Measurements from ENCODE around the gene RSBN1L.
"Not testable (repeated sequence)": the region's sequence is repeated elsewhere in the genome, so short reads cannot be mapped to it uniquely, and the experiment has no call there.

Gene RSBN1L

GRCh38 chr7:77778535-77778934 lies 82.3 kb downstream of the RSBN1L start:
- no peak for DNase-seq

- no peak for DNase-seq
Measured at GRCh38 chr7:77782383-77782782, 86.1 kb downstream of the RSBN1L start.

GRCh38 chr7:77783111-77783510 lies 86.9 kb downstream of the RSBN1L start:
- DNase-seq, result no peak

GRCh38 chr7:77783545-77783944 lies 87.3 kb downstream of the RSBN1L start:
- peak; percentile 45 for DNase-seq

- DNase-seq, result not testable (repeated sequence)
Measured at GRCh38 chr7:77784426-77784825, 88.2 kb downstream of the RSBN1L start.

GRCh38 chr7:77786018-77786417 lies 89.8 kb downstream of the RSBN1L start:
- DNase-seq, result no peak

- DNase-seq, result no peak
Measured at GRCh38 chr7:77786741-77787140, 90.5 kb downstream of the RSBN1L start.

GRCh38 chr7:77788327-77788902 lies 92.2 kb downstream of the RSBN1L start:
- no peak for DNase-seq

- DNase-seq, result peak; percentile 86
Measured at GRCh38 chr7:77791336-77791735, 95.1 kb downstream of the RSBN1L start.

GRCh38 chr7:77791956-77792355 lies 95.7 kb downstream of the RSBN1L start:
- no peak for DNase-seq

- no peak for DNase-seq
Measured at GRCh38 chr7:77794000-77794399, 97.7 kb downstream of the RSBN1L start.

GRCh38 chr7:77796109-77796508 lies 99.8 kb downstream of the RSBN1L start:
- no peak for DNase-seq

- peak; percentile 30 for DNase-seq
Measured at GRCh38 chr7:77796960-77797359, 100.7 kb downstream of the RSBN1L start.

GRCh38 chr7:77797734-77798393 lies 101.6 kb downstream of the RSBN1L start:
- peak; percentile 22 for DNase-seq

- DNase-seq, result peak; percentile 100
Measured at GRCh38 chr7:77798394-77799077, 102.3 kb downstream of the RSBN1L start, which contains the start of the genes PHTF2 and TMEM60. TSS of gene PHTF2 (plus strand) at chr7:77798773. TSS of gene TMEM60 (minus strand) at chr7:77798434. CDS start at chr7:77794373, 4,061 bp downstream.

GRCh38 chr7:77799078-77799964 lies 103.1 kb downstream of the RSBN1L start:
- no peak for DNase-seq

GRCh38 chr7:77800158-77800557 lies 103.9 kb downstream of the RSBN1L start:
- no peak for DNase-seq

GRCh38 chr7:77800730-77801129 lies 104.5 kb downstream of the RSBN1L start:
- DNase-seq, result no peak

GRCh38 chr7:77802557-77803405 lies 106.5 kb downstream of the RSBN1L start:
- DNase-seq, result no peak

GRCh38 chr7:77806425-77806824 lies 110.2 kb downstream of the RSBN1L start:
- DNase-seq, result no peak

GRCh38 chr7:77808517-77808916 lies 112.3 kb downstream of the RSBN1L start:
- no peak for DNase-seq
